ENCODE data around the gene CBX7. TPM values are rescaled to one million over a fixed set of nuclear protein-coding genes. Genes with fewer than 3 reads are reported as not detected.

The CBX7 gene
- total RNA-seq, 1 experiment from 2014 or later: 3.7 TPM

- Histone ChIP-seq H2BK15ac (ENCODE audit: low read depth, low read length) (no peak overlapping the region), H4K8ac (replicated peaks; ENCODE audit: insufficient read length, low read depth, low read length) (no peak overlapping the region), H3K56ac (ENCODE audit: insufficient read length, low read depth, low read length) (no peak overlapping the region), H3K14ac (ENCODE audit: insufficient read depth, low read length) (no peak overlapping the region), H3K4me2 (ENCODE audit: insufficient read depth, insufficient read length, low read length) (no peak overlapping the region), H3K27ac (ENCODE audit: insufficient read length, low read depth, low read length) (no peak overlapping the region), H3K79me1 (ENCODE audit: insufficient read depth, low read depth, low read length, poor library complexity, severe bottlenecking) (no peaks in the 10 kb centered on the region), H3K9ac (ENCODE audit: extremely low read depth, insufficient read length, low read length) (no peak overlapping the region), H3K9me3 (ENCODE audit: control insufficient read depth, low read depth, low read length) (no peaks in the 10 kb centered on the region), H3K79me2 (ENCODE audit: insufficient read depth, low read length) (no peaks in the 10 kb centered on the region), H2AK5ac (ENCODE audit: insufficient read length, low read length) (no peak overlapping the region), H2BK120ac (ENCODE audit: low read depth, low read length, poor library complexity, severe bottlenecking) (no peak overlapping the region), H2BK5ac (ENCODE audit: insufficient read length, low read length) (no peak overlapping the region), H4K5ac (ENCODE audit: insufficient read length, low read depth, low read length) (no peak overlapping the region), H3K4ac (ENCODE audit: low read depth, low read length) (no peak overlapping the region), H3K4me1 (ENCODE audit: insufficient read depth, low read length) (no peaks in the 10 kb centered on the region), H3T11ph (ENCODE audit: low read length) (no peak overlapping the region), H2BK20ac (ENCODE audit: low read depth, low read length, poor library complexity, severe bottlenecking) (no peak overlapping the region), H2AFZ (ENCODE audit: low read length) (no peak overlapping the region), H4K20me1 (ENCODE audit: control insufficient read depth, insufficient read depth, insufficient read length) (no peaks in the 10 kb centered on the region), H3K18ac (ENCODE audit: insufficient read length, low read depth, low read length) (no peak overlapping the region), H3K23ac (ENCODE audit: insufficient read length, low read depth, low read length) (no peak overlapping the region), H3K27me3 (ENCODE audit: insufficient read depth, low read length) (no peaks in the 10 kb centered on the region), H3K23me2 (ENCODE audit: insufficient read length, low read depth, low read length, poor library complexity, severe bottlenecking) (no peaks in the 10 kb centered on the region), H4K91ac (ENCODE audit: insufficient read length, low read depth, low read length) (no peak overlapping the region), H2BK12ac (ENCODE audit: insufficient read length, low read depth, low read length) (no peak overlapping the region)
- Mint-ChIP-seq H3K36me3 (ENCODE audit: insufficient read depth in 1 of 3, low read depth in 3 of 3) (no peaks in the 10 kb centered on the region), H3K27ac (no peak overlapping the region), H3K4me3 (no peak overlapping the region), H3K27me3 (ENCODE audit: low read depth) (peaks cover 15% of the 10 kb centered on the region), H3K4me1 (peaks cover 19 to 30% of the 10 kb centered on the region in 2 experiments), H3K9me3 (no peaks in the 10 kb centered on the region)
- no peak for DNase-seq
- no CpG with 5 or more reads among the region's 4 CpGs for WGBS (ENCODE audit: extremely low coverage, insufficient read length, low lambda C conversion rate)
- TF ChIP-seq CTCF (conservative IDR thresholded peaks at IDR 0.05): no peak
Observed at GRCh38 chr22:39120983-39121382, 31.5 kb downstream of the CBX7 start.

Data from H9 (cell line).